Keratinocyte (primary cell): ENCODE measurements around the gene CTNNA2.

Experiments used
- CTCF ChIP-seq, 3 experiments: IDR thresholded peaks in 1 of 3; conservative IDR thresholded peaks in 1 of 3; optimal IDR thresholded peaks in 1 of 3; 2 replicates in 2 of 3; 3 replicates in 1 of 3; pipeline versions ENCODE3 to v1.5.1; 2011; ENCODE audit warnings: low read length in 3 of 3, mild to moderate bottlenecking in 3 of 3, moderate library complexity in 2 of 3, control low read depth in 1 of 3, inconsistent platforms in 1 of 3; ENCODE audit not compliant: insufficient read depth in 2 of 3; ENCODE audit errors: extremely low read depth in 1 of 3
- EZH2 ChIP-seq: IDR thresholded peaks from one replicate; pipeline ENCODE4 v1.6.1; 2012; ENCODE audit warnings: inconsistent platforms, mild to moderate bottlenecking, low read length, moderate library complexity

GRCh38 chr2:80167284-80167808, 654.5 kb downstream of the CTNNA2 start:
- TF ChIP-seq CTCF (optimal IDR thresholded peaks at IDR 0.05 in 1 of 3, IDR thresholded peaks at IDR 0.05 in 1 of 3, conservative IDR thresholded peaks at IDR 0.05 in 1 of 3; ENCODE audit: extremely low read depth in 1 of 3, insufficient read depth in 2 of 3, low read length in 3 of 3), result no peak
- no peak for TF ChIP-seq EZH2
